HEK293 (cell line): ENCODE results near the gene ADAT2.

Source experiments
- CTCF ChIA-PET: fragments of 350-600 bp; formaldehyde crosslinking; extraction: SDS; loops from one replicate; lab custom pipeline; 2021; ENCODE audit warnings: antibody characterized with exemption; lab: Yijun Ruan, JAX
- POLR2A ChIA-PET: fragments of 300-600 bp; formaldehyde crosslinking; extraction: SDS; loops from one replicate; lab custom pipeline; 2020; ENCODE audit warnings: antibody characterized with exemption, inconsistent platforms; lab: Yijun Ruan, JAX
- H3K27ac ChIP-seq: fragments of 200-500 bp; sonication (Bioruptor generic); 2 replicates; pipeline ENCODE4 v1.5.1; 2014; ENCODE audit warnings: low read depth, low read length, control low read depth, inconsistent platforms; ENCODE audit errors: extremely low read depth
- H3K36me3 ChIP-seq, 2 experiments: fragments of 200-500 bp in 1 of 2; sonication (Bioruptor generic) in 1 of 2; 1 replicate in 1 of 2; 2 replicates in 1 of 2; pipeline ENCODE4 v1.5.1; 2014 to 2017; ENCODE audit warnings: inconsistent platforms in 2 of 2, low read length in 2 of 2; ENCODE audit not compliant: control insufficient read depth in 2 of 2, insufficient read depth in 1 of 2
- H3K4me1 ChIP-seq: fragments of 200-500 bp; sonication (Bioruptor generic); 2 replicates; pipeline ENCODE4 v1.5.1; 2014; ENCODE audit warnings: mild to moderate bottlenecking, low read length, inconsistent platforms; ENCODE audit not compliant: control insufficient read depth, insufficient read depth
- H3K4me3 ChIP-seq: 2 replicates; pipeline ENCODE4 v1.5.1; 2011; ENCODE audit warnings: low read depth, mild to moderate bottlenecking, control low read depth, low read length, moderate library complexity
- H3K9me3 ChIP-seq: fragments of 200-500 bp; sonication (Bioruptor generic); 2 replicates; pipeline ENCODE4 v1.5.1; 2014; ENCODE audit warnings: low read depth, low read length, inconsistent platforms; ENCODE audit not compliant: control insufficient read depth, insufficient read depth
- GLI2 ChIP-seq: fragments of 450-650 bp; formaldehyde crosslinking; IDR thresholded peaks from 2 replicates; pipeline ENCODE4; 2017; ENCODE audit warnings: missing biosample characterization, missing genetic modification characterization, low read depth, borderline replicate concordance
- KLF10 ChIP-seq: fragments of 450-650 bp; IDR thresholded peaks from 2 replicates; pipeline ENCODE4 v1.5.1; 2018; ENCODE audit warnings: missing biosample characterization, mild to moderate bottlenecking, missing genetic modification characterization
- TRIM28 ChIP-seq: IDR thresholded peaks from 2 replicates; pipeline ENCODE4 v1.6.1; 2011; ENCODE audit warnings: low read length, control low read depth, borderline replicate concordance
- ZFP3 ChIP-seq: fragments of 450-650 bp; formaldehyde crosslinking; IDR thresholded peaks from 2 replicates; pipeline ENCODE4 v1.5.1; 2016; ENCODE audit warnings: low read depth, missing biosample characterization, missing genetic modification characterization
- ZFP41 ChIP-seq: fragments of 450-650 bp; formaldehyde crosslinking; IDR thresholded peaks from 2 replicates; pipeline ENCODE4 v1.5.1; 2016; ENCODE audit warnings: missing biosample characterization, missing genetic modification characterization, borderline replicate concordance
- ZNF140 ChIP-seq: fragments of 450-650 bp; formaldehyde crosslinking; IDR thresholded peaks from 2 replicates; pipeline ENCODE4 v1.5.1; 2016; ENCODE audit warnings: missing biosample characterization, missing genetic modification characterization
- ZNF174 ChIP-seq: fragments of 450-650 bp; formaldehyde crosslinking; IDR thresholded peaks from 2 replicates; pipeline ENCODE4 v1.5.0; 2017; ENCODE audit warnings: missing biosample characterization, mild to moderate bottlenecking, missing genetic modification characterization
- ZNF426 ChIP-seq: fragments of 450-650 bp; formaldehyde crosslinking; IDR thresholded peaks from 2 replicates; pipeline ENCODE4 v1.5.1; 2017; ENCODE audit warnings: missing biosample characterization, missing genetic modification characterization, mild to moderate bottlenecking, inconsistent platforms, moderate library complexity
- ZNF549 ChIP-seq: fragments of 450-650 bp; IDR thresholded peaks from 2 replicates; pipeline ENCODE4 v1.5.1; 2018; ENCODE audit warnings: missing biosample characterization, missing genetic modification characterization, mild to moderate bottlenecking, inconsistent platforms, moderate library complexity
- ZNF561 ChIP-seq: fragments of 450-650 bp; IDR thresholded peaks from 2 replicates; pipeline ENCODE4 v1.5.1; 2018; ENCODE audit warnings: missing biosample characterization, missing genetic modification characterization, borderline replicate concordance
- ZNF621 ChIP-seq: fragments of 450-650 bp; formaldehyde crosslinking; IDR thresholded peaks from 2 replicates; pipeline ENCODE4 v1.5.1; 2017; ENCODE audit warnings: missing biosample characterization, missing genetic modification characterization
- ZXDB ChIP-seq: fragments of 450-650 bp; formaldehyde crosslinking; IDR thresholded peaks from 2 replicates; pipeline ENCODE4 v1.5.1; 2016; ENCODE audit warnings: missing biosample characterization, missing genetic modification characterization
- TF ChIP-seq, protein P1 (sequence below): fragments of 450-650 bp; formaldehyde crosslinking; IDR thresholded peaks from 2 replicates; pipeline ENCODE4 v1.5.1; 2016; ENCODE audit warnings: missing biosample characterization, missing genetic modification characterization
- TF ChIP-seq, protein P2 (sequence below): IDR thresholded peaks from 2 replicates; pipeline ENCODE4 v1.6.1; 2011; ENCODE audit warnings: mild to moderate bottlenecking, low read depth, low read length, borderline replicate concordance
- TF ChIP-seq, protein P3 (sequence below): fragments of 450-650 bp; formaldehyde crosslinking; IDR thresholded peaks from 2 replicates; pipeline ENCODE4 v1.5.1; 2016; ENCODE audit warnings: missing biosample characterization, missing genetic modification characterization
- TF ChIP-seq, protein P4 (sequence below): fragments of 450-650 bp; formaldehyde crosslinking; IDR thresholded peaks from 2 replicates; pipeline ENCODE4 v1.5.1; 2016; ENCODE audit warnings: missing biosample characterization, missing genetic modification characterization, borderline replicate concordance
- TF ChIP-seq, protein P5 (sequence below): fragments of 450-650 bp; formaldehyde crosslinking; IDR thresholded peaks from 2 replicates; pipeline ENCODE4; 2016; ENCODE audit warnings: missing biosample characterization, missing genetic modification characterization

The ADAT2 gene

DNA sequence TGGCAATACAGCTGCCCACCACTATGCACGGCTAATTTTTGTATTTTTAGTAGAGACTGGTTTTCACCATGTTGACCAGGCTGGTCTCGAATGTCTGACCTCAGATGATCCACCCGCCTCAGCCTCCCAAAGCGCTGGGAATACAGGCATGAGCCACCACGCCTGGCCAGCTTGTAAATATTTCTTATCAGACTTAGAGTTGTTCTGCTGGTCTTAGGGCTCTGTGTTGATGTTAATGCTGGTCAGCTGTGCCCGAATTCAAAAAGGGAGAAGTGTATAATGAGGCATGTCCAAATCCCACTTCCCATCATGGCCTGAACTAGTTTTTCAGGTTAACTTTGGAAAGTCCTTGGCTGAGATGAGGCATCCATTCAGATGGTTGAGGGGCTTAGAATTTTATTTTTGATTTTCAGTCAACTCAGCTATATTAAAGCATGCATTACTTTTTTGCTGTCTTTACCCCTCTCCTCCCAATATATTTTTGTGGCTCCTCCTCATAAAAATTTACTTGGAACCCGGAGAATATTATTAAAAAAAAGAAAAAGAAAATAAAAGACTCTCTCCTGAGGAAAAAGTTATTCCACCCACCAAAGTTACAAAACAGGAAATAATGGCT is 47.7 kb downstream of the ADAT2 start:
- CTCF ChIA-PET = interaction anchor here (0.6 to 1.1 kb wide), 4 partner anchors 23 to 973 kb away, joined by 3 to 6 read pairs (median 4); no protein-coding TSS in a partner anchor
- no peak overlapping the region for H3K27ac ChIP-seq
- H3K36me3 ChIP-seq = no peaks in the 10 kb centered on the region
- H3K9me3 ChIP-seq = no peaks in the 10 kb centered on the region
- peaks cover 8% of the 10 kb centered on the region for H3K4me1 ChIP-seq
- TF ChIP-seq, protein P1, sequence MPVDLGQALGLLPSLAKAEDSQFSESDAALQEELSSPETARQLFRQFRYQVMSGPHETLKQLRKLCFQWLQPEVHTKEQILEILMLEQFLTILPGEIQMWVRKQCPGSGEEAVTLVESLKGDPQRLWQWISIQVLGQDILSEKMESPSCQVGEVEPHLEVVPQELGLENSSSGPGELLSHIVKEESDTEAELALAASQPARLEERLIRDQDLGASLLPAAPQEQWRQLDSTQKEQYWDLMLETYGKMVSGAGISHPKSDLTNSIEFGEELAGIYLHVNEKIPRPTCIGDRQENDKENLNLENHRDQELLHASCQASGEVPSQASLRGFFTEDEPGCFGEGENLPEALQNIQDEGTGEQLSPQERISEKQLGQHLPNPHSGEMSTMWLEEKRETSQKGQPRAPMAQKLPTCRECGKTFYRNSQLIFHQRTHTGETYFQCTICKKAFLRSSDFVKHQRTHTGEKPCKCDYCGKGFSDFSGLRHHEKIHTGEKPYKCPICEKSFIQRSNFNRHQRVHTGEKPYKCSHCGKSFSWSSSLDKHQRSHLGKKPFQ = no peak
- TF ChIP-seq, protein P2, sequence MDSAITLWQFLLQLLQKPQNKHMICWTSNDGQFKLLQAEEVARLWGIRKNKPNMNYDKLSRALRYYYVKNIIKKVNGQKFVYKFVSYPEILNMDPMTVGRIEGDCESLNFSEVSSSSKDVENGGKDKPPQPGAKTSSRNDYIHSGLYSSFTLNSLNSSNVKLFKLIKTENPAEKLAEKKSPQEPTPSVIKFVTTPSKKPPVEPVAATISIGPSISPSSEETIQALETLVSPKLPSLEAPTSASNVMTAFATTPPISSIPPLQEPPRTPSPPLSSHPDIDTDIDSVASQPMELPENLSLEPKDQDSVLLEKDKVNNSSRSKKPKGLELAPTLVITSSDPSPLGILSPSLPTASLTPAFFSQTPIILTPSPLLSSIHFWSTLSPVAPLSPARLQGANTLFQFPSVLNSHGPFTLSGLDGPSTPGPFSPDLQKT = no peak
- no peak overlapping the region for H3K4me3 ChIP-seq
- POLR2A ChIA-PET = no interaction called here

DNA sequence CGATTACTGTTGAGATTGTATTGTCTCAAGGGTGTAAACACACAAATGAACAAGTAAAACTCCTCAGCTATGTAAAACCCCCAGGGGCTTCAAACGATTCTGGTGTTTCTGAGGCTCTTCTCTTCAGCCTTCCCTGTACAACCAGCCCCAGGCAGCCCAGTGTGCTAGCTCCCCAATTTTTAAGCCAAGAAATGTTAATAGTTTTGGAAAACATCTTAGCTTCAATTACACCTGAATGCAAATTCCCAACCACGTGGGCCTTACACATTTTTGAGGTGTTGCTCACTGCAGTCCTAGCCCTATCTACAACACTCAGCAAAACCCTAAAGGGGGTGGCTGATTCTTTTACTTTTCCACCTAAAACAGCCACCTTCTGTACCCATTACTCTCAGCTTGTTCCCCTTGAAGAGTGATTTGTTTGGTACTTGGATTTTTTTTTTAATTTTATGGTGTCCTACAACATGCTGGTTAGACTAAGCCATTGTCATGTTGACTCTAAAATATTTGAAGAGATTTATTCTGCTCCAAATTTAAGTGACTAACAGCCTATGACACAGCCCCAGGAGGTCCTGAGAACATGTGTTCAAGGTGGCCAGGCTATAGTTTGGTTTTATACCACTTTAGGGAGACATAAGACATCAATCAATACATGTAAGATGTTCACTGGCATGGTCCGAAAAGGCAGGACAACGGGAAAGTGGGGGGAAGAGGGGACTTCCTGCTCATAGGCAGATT is 48.7 kb downstream of the ADAT2 start:
- TF ChIP-seq ZFP3 (tag by site-specific recombination) (no peak), ZNF140 (tag by site-specific recombination) (no peak), ZNF426 (no peak), TRIM28 (no peak), ZNF549 (tag by site-specific recombination) (no peak), KLF10 (tag by site-specific recombination) (no peak), GLI2 (tag by site-specific recombination) (no peak), ZNF561 (tag by site-specific recombination) (no peak), ZNF174 (tag by site-specific recombination) (no peak), ZFP41 (tag by site-specific recombination) (no peak), ZXDB (tag by site-specific recombination) (no peak), ZNF621 (tag by site-specific recombination) (no peak)
- TF ChIP-seq, protein P3, sequence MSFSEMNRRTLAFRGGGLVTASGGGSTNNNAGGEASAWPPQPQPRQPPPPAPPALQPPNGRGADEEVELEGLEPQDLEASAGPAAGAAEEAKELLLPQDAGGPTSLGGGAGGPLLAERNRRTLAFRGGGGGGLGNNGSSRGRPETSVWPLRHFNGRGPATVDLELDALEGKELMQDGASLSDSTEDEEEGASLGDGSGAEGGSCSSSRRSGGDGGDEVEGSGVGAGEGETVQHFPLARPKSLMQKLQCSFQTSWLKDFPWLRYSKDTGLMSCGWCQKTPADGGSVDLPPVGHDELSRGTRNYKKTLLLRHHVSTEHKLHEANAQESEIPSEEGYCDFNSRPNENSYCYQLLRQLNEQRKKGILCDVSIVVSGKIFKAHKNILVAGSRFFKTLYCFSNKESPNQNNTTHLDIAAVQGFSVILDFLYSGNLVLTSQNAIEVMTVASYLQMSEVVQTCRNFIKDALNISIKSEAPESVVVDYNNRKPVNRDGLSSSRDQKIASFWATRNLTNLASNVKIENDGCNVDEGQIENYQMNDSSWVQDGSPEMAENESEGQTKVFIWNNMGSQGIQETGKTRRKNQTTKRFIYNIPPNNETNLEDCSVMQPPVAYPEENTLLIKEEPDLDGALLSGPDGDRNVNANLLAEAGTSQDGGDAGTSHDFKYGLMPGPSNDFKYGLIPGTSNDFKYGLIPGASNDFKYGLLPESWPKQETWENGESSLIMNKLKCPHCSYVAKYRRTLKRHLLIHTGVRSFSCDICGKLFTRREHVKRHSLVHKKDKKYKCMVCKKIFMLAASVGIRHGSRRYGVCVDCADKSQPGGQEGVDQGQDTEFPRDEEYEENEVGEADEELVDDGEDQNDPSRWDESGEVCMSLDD (tag by site-specific recombination) = no peak
- TF ChIP-seq, protein P4, sequence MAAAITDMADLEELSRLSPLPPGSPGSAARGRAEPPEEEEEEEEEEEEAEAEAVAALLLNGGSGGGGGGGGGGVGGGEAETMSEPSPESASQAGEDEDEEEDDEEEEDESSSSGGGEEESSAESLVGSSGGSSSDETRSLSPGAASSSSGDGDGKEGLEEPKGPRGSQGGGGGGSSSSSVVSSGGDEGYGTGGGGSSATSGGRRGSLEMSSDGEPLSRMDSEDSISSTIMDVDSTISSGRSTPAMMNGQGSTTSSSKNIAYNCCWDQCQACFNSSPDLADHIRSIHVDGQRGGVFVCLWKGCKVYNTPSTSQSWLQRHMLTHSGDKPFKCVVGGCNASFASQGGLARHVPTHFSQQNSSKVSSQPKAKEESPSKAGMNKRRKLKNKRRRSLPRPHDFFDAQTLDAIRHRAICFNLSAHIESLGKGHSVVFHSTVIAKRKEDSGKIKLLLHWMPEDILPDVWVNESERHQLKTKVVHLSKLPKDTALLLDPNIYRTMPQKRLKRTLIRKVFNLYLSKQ = no peak
- TF ChIP-seq, protein P5, sequence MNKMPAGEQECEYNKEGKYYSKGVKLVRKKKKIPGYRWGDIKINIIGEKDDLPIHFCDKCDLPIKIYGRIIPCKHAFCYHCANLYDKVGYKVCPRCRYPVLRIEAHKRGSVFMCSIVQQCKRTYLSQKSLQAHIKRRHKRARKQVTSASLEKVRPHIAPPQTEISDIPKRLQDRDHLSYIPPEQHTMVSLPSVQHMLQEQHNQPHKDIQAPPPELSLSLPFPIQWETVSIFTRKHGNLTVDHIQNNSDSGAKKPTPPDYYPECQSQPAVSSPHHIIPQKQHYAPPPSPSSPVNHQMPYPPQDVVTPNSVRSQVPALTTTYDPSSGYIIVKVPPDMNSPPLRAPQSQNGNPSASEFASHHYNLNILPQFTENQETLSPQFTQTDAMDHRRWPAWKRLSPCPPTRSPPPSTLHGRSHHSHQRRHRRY (tag by site-specific recombination) = no peak
- TF ChIP-seq, all 188 proteins: peak for 0
- H3K4me3 ChIP-seq = no peak overlapping the region
- POLR2A ChIA-PET = interaction anchor here (1.3 kb wide), 1 partner anchor 27 kb away, joined by 3 read pairs; no protein-coding TSS in a partner anchor
- no peaks in the 10 kb centered on the region for H3K9me3 ChIP-seq
- CTCF ChIA-PET = interaction anchor here (0.6 to 1.8 kb wide), 3 partner anchors 25 to 174 kb away, joined by 3 to 4 read pairs (median 3); no protein-coding TSS in a partner anchor
- H3K27ac ChIP-seq = no peak overlapping the region
- peaks cover 11% of the 10 kb centered on the region for H3K4me1 ChIP-seq
- H3K36me3 ChIP-seq = no peaks in the 10 kb centered on the region
